HCT116 (cell line): ENCODE data around the gene POLN. TPM values are rescaled to one million over a fixed set of nuclear protein-coding genes. Genes with fewer than 3 reads are reported as not detected.

ENCODE experiments used
- ATAC-seq: fragments of 200-7000 bp; cut with Tn5 transposase; 2 replicates; pipeline ENCODE4 v1.9.1; 2020; ENCODE audit warnings: mild to moderate bottlenecking, moderate library complexity
- BruUV-seq: library from RNA; stranded (reverse); fragments of 400-500 nt; replicated peaks from 2 replicates; lab custom pipeline; 2021; lab: Mats Ljungman, UMichigan
- CTCF ChIA-PET: fragments of 300-600 bp; sonication (Branson Sonifier 250); formaldehyde crosslinking; loops from one replicate; lab custom pipeline; 2021; ENCODE audit warnings: antibody characterized with exemption; lab: Charles Lee
- POLR2A ChIA-PET: fragments of 300-600, 350-600 bp; sonication (Branson Sonifier 250); formaldehyde crosslinking; loops from one replicate; lab custom pipeline; 2021; ENCODE audit warnings: antibody characterized with exemption; lab: Charles Lee
- RAD21 ChIA-PET, 2 experiments: fragments of 300-600 bp; sonication (Branson Sonifier 250); formaldehyde crosslinking; loops; one replicate each; lab custom pipeline; 2023; ENCODE audit warnings: low total read pairs in 2 of 2; ENCODE audit not compliant: uncharacterized antibody in 2 of 2, unreplicated experiment in 2 of 2, low non-redundant PET in 1 of 2; lab: Charles Lee
- DNase-seq: peaks from one replicate; pipeline ENCODE4 v3.0.0-alpha.2; 2010; ENCODE audit warnings: low read depth, low spot score
- H2AFZ ChIP-seq: fragments of 200-600 bp; shearing (Covaris generic), sonication (generic); 2 replicates; pipeline ENCODE4 v1.6.1; 2017; ENCODE audit warnings: low read depth, mixed run types, mixed read lengths, antibody characterized with exemption, low read length; ENCODE audit not compliant: poor library complexity, severe bottlenecking
- H3K27ac ChIP-seq: 2 replicates; pipeline ENCODE4 v1.5.1; 2012; ENCODE audit warnings: low read depth, low read length
- H3K27me3 ChIP-seq: fragments of 200-600 bp; sonication (generic); 2 replicates; pipeline ENCODE4 v1.6.1; 2016; ENCODE audit warnings: mixed run types, low read length, mixed read lengths; ENCODE audit not compliant: insufficient read depth
- H3K36me3 ChIP-seq, 2 experiments: fragments of 200-500 bp in 1 of 2; fragments of 200-600 bp in 1 of 2; sonication (Bioruptor generic) in 1 of 2; sonication (generic) in 1 of 2; 2 replicates each; pipeline versions ENCODE4 v1.5.1 to v1.6.1; 2014 to 2016; ENCODE audit warnings: low read length in 2 of 2, inconsistent platforms in 1 of 2, mixed read lengths in 1 of 2, mixed run types in 1 of 2; ENCODE audit not compliant: insufficient read depth in 2 of 2, control insufficient read depth in 1 of 2
- H3K4me1 ChIP-seq, 2 experiments: fragments of 200-600 bp in 1 of 2; sonication (generic) in 1 of 2; 2 replicates each; pipeline versions ENCODE4 v1.5.1 to v1.6.1; 2012 to 2017; ENCODE audit warnings: low read length in 2 of 2, inconsistent platforms in 1 of 2, mild to moderate bottlenecking in 1 of 2, mixed read lengths in 1 of 2, mixed run types in 1 of 2, moderate library complexity in 1 of 2; ENCODE audit not compliant: insufficient read depth in 2 of 2, control insufficient read depth in 1 of 2
- H3K4me2 ChIP-seq: fragments of 200-600 bp; sonication (generic); 2 replicates; pipeline ENCODE4 v1.6.1; 2017; ENCODE audit warnings: mixed run types, low read length, mixed read lengths
- H3K4me3 ChIP-seq, 2 experiments: fragments of 200-600 bp in 1 of 2; sonication (generic) in 1 of 2; replicated peaks in 1 of 2; 2 replicates each; pipeline ENCODE4 v1.5.1; 2011 to 2016; ENCODE audit warnings: low read length in 2 of 2, control low read depth in 1 of 2, low read depth in 1 of 2, mild to moderate bottlenecking in 1 of 2, mixed read lengths in 1 of 2, mixed run types in 1 of 2
- H3K79me2 ChIP-seq: fragments of 200-600 bp; sonication (generic); 2 replicates; pipeline ENCODE4 v1.6.1; 2017; ENCODE audit warnings: mild to moderate bottlenecking, mixed run types, low read length, moderate library complexity, mixed read lengths; ENCODE audit not compliant: insufficient read depth
- H3K9ac ChIP-seq: fragments of 200-600 bp; sonication (generic); 2 replicates; pipeline ENCODE4 v1.6.1; 2016; ENCODE audit warnings: low read length, mixed read lengths
- H3K9me2 ChIP-seq: fragments of 200-600 bp; sonication (generic), shearing (Covaris generic); 2 replicates; pipeline ENCODE4 v1.6.1; 2017; ENCODE audit warnings: mixed run types, mild to moderate bottlenecking, moderate library complexity; ENCODE audit not compliant: insufficient read depth
- H3K9me3 ChIP-seq, 2 experiments: fragments of 200-500 bp in 1 of 2; fragments of 200-600 bp in 1 of 2; sonication (Bioruptor generic) in 1 of 2; sonication (generic) in 1 of 2; 2 replicates each; pipeline ENCODE4 v1.6.1; 2014 to 2017; ENCODE audit warnings: low read length in 2 of 2, mixed read lengths in 2 of 2, inconsistent platforms in 1 of 2, low read depth in 1 of 2, mild to moderate bottlenecking in 1 of 2, mixed run types in 1 of 2, moderate library complexity in 1 of 2; ENCODE audit not compliant: control insufficient read depth in 1 of 2, insufficient read depth in 1 of 2
- H4K20me1 ChIP-seq: fragments of 200-600 bp; sonication (generic), shearing (Covaris generic); 2 replicates; pipeline ENCODE4 v1.6.1; 2017; ENCODE audit warnings: mixed run types, mild to moderate bottlenecking, moderate library complexity; ENCODE audit not compliant: insufficient read depth
- ATF3 ChIP-seq: IDR thresholded peaks from 2 replicates; pipeline ENCODE4 v1.6.1; 2012
- CEBPB ChIP-seq: IDR thresholded peaks from 2 replicates; pipeline ENCODE4 v1.6.1; 2012; ENCODE audit warnings: low read depth
- CTCF ChIP-seq, 3 experiments: fragments of 200-600 bp in 1 of 3; sonication (generic) in 1 of 3; IDR thresholded peaks in 2 of 3; conservative IDR thresholded peaks in 1 of 3; 2 replicates each; pipeline ENCODE4 v1.5.1; 2012 to 2017; ENCODE audit warnings: low read depth in 2 of 3, low read length in 2 of 3, antibody characterized with exemption in 1 of 3, borderline replicate concordance in 1 of 3, control low read depth in 1 of 3, mild to moderate bottlenecking in 1 of 3, mixed read lengths in 1 of 3, mixed run types in 1 of 3, moderate library complexity in 1 of 3; ENCODE audit not compliant: insufficient read depth in 1 of 3
- EGR1 ChIP-seq: IDR thresholded peaks from 2 replicates; pipeline ENCODE4 v1.6.1; 2012; ENCODE audit warnings: low read depth
- ELF1 ChIP-seq: IDR thresholded peaks from 2 replicates; pipeline ENCODE4 v1.6.1; 2012; ENCODE audit warnings: low read depth, borderline replicate concordance
- EZH2 ChIP-seq: fragments of 200-600 bp; sonication (generic); IDR thresholded peaks from 2 replicates; pipeline ENCODE4 v1.6.1; 2017; ENCODE audit warnings: antibody characterized with exemption, mixed run types
- JUND ChIP-seq: IDR thresholded peaks from 2 replicates; pipeline ENCODE4 v1.6.1; 2012
- MAX ChIP-seq: IDR thresholded peaks from 2 replicates; pipeline ENCODE4 v1.6.1; 2012
- POLR2AphosphoS5 ChIP-seq: IDR thresholded peaks from 2 replicates; pipeline ENCODE4 v1.6.1; 2011; ENCODE audit warnings: mild to moderate bottlenecking, low read depth, low read length, moderate library complexity
- REST ChIP-seq: IDR thresholded peaks from 2 replicates; pipeline ENCODE4 v1.6.1; 2012; ENCODE audit warnings: low read depth
- SIN3A ChIP-seq: IDR thresholded peaks from 2 replicates; pipeline ENCODE4 v1.6.1; 2012; ENCODE audit warnings: low read depth
- SRF ChIP-seq: IDR thresholded peaks from 2 replicates; pipeline ENCODE4 v1.6.1; 2012; ENCODE audit warnings: low read depth
- TCF7L2 ChIP-seq: IDR thresholded peaks from 2 replicates; pipeline ENCODE4 v1.7.0; 2011; ENCODE audit warnings: borderline replicate concordance, inconsistent platforms; ENCODE audit not compliant: insufficient read depth, insufficient read length; ENCODE audit errors: extremely low read depth
- ZBTB33 ChIP-seq: IDR thresholded peaks from 2 replicates; pipeline ENCODE4 v1.6.1; 2011; ENCODE audit warnings: mild to moderate bottlenecking, low read length, moderate library complexity; ENCODE audit not compliant: insufficient replicate concordance; ENCODE audit errors: extremely low read depth
- ZFX ChIP-seq: fragments of 450-650 bp; IDR thresholded peaks from 2 replicates; pipeline ENCODE4 v1.6.1; 2017
- ZNF274 ChIP-seq: fragments of 200-500 bp; sonication (Bioruptor generic); IDR thresholded peaks from 2 replicates; pipeline ENCODE4 v1.6.1; 2014; ENCODE audit warnings: mild to moderate bottlenecking, low read depth, low read length, inconsistent platforms
- intact Hi-C: fragments of 100-400 bp; cut with micrococcal nuclease; formaldehyde crosslinking; loops from 2 replicates; pipeline ENCODE4 v1.10.0; 2022
- total RNA-seq: library from RNA; stranded (reverse); gene quantifications from one replicate; pipeline ENCODE4 v1.2.1, GENCODE V29; 2021; ENCODE audit not compliant: unreplicated experiment

The POLN gene
- total RNA-seq, 1 experiment from 2014 or later = 3.1 TPM

GRCh38 chr4:2286904-2287593 lies 45.1 kb upstream of the POLN start:
- no peak overlapping the region for H2AFZ ChIP-seq
- no TSS peak for BruUV-seq
- peaks cover 0 to 9% of the 10 kb centered on the region in 2 experiments; a peak in 2 of 4 replicates for H3K4me1 ChIP-seq
- no peaks in the 10 kb centered on the region for H3K9me2 ChIP-seq
- no peaks in the 10 kb centered on the region for H3K79me2 ChIP-seq
- no peaks in the 10 kb centered on the region for H3K27me3 ChIP-seq
- ChIA-PET POLR2A (no interaction called here), RAD21 (no interaction called here), CTCF (no interaction called here)
- no peak overlapping the region for H3K9ac ChIP-seq
- H3K27ac ChIP-seq = no peak overlapping the region
- H3K36me3 ChIP-seq = no peaks in the 10 kb centered on the region
- H3K4me3 ChIP-seq = no peak overlapping the region
- TF ChIP-seq ATF3 (no peak), ZNF274 (no peak), SRF (no peak), EGR1 (no peak), ZFX (no peak), TCF7L2 (no peak), SIN3A (no peak), CEBPB (no peak), JUND (no peak), REST (no peak), MAX (no peak), ZBTB33 (no peak), ELF1 (no peak), POLR2AphosphoS5 (no peak), CTCF (IDR thresholded peaks at IDR 0.05 in 2 of 3, conservative IDR thresholded peaks at IDR 0.05 in 1 of 3; ENCODE audit: borderline replicate concordance in 1 of 3, insufficient read depth in 1 of 3, low read depth in 2 of 3, low read length in 2 of 3) (no peak), EZH2 (no peak)
- H4K20me1 ChIP-seq = no peaks in the 10 kb centered on the region
- H3K4me2 ChIP-seq = no peak overlapping the region
- intact Hi-C loops = no loop called here
- ATAC-seq = no peak
- no peak for DNase-seq
- no peaks in the 10 kb centered on the region for H3K9me3 ChIP-seq
